GF-D8 (cell line): Measurements from ENCODE around the gene AKT3.
"Not testable (repeated sequence)": the region's sequence is repeated elsewhere in the genome, so short reads cannot be mapped to it uniquely, and the experiment has no call there.

Experiments
- DNase-seq: peaks from one replicate; lab custom pipeline; 2025; lab: John Stamatoyannopoulos, UW

The AKT3 gene

GRCh38 chr1:243693800-243694199 is 156.2 kb downstream of the AKT3 start:
- DNase-seq = no peak

- DNase-seq = no peak
Measured at GRCh38 chr1:243686159-243686558, 163.9 kb downstream of the AKT3 start.

GRCh38 chr1:243680860-243681259 is 169.2 kb downstream of the AKT3 start:
- no peak for DNase-seq

GRCh38 chr1:243672539-243673074 is 177.4 kb downstream of the AKT3 start:
- no peak for DNase-seq

GRCh38 chr1:243667591-243667990 is 182.5 kb downstream of the AKT3 start:
- no peak for DNase-seq

GRCh38 chr1:243667133-243667532 is 182.9 kb downstream of the AKT3 start:
- no peak for DNase-seq

- DNase-seq = no peak
Measured at GRCh38 chr1:243663651-243664050, 186.4 kb downstream of the AKT3 start.

- not testable (repeated sequence) for DNase-seq
Measured at GRCh38 chr1:243662169-243662568, 187.9 kb downstream of the AKT3 start.

- no peak for DNase-seq
Measured at GRCh38 chr1:243658594-243659105, 191.4 kb downstream of the AKT3 start.

- DNase-seq = no peak
Measured at GRCh38 chr1:243657793-243658192, 192.2 kb downstream of the AKT3 start.

GRCh38 chr1:243649530-243649929 is 200.5 kb downstream of the AKT3 start:
- DNase-seq = not testable (repeated sequence)

GRCh38 chr1:243646841-243647240 is 203.2 kb downstream of the AKT3 start:
- DNase-seq = no peak

GRCh38 chr1:243645281-243645680 is 204.8 kb downstream of the AKT3 start:
- no peak for DNase-seq

- no peak for DNase-seq
Measured at GRCh38 chr1:243642936-243643335, 207.1 kb downstream of the AKT3 start.

- DNase-seq = no peak
Measured at GRCh38 chr1:243639027-243639658, 210.9 kb downstream of the AKT3 start.

GRCh38 chr1:243638186-243638585 is 211.9 kb downstream of the AKT3 start:
- no peak for DNase-seq

GRCh38 chr1:243628476-243628907 is 221.6 kb downstream of the AKT3 start:
- no peak for DNase-seq

- no peak for DNase-seq
Measured at GRCh38 chr1:243623841-243624240, 226.2 kb downstream of the AKT3 start.

GRCh38 chr1:243621973-243622372 is 228.1 kb downstream of the AKT3 start:
- DNase-seq = no peak

GRCh38 chr1:243620096-243620495 is 229.9 kb downstream of the AKT3 start:
- DNase-seq = no peak

GRCh38 chr1:243609698-243610097 is 240.3 kb downstream of the AKT3 start:
- DNase-seq = no peak

GRCh38 chr1:243605604-243606003 is 244.4 kb downstream of the AKT3 start:
- DNase-seq = no peak

- DNase-seq = no peak
Measured at GRCh38 chr1:243601720-243602119, 248.3 kb downstream of the AKT3 start.

GRCh38 chr1:243598433-243598832 is 251.6 kb downstream of the AKT3 start:
- no peak for DNase-seq
